ENCODE measurements around the gene TLE1. TPM values are rescaled to one million over a fixed set of nuclear protein-coding genes. Genes with fewer than 3 reads are reported as not detected.

TLE1 gene
- total RNA-seq, 1 experiment from 2014 or later, result 7.3 TPM

DNA sequence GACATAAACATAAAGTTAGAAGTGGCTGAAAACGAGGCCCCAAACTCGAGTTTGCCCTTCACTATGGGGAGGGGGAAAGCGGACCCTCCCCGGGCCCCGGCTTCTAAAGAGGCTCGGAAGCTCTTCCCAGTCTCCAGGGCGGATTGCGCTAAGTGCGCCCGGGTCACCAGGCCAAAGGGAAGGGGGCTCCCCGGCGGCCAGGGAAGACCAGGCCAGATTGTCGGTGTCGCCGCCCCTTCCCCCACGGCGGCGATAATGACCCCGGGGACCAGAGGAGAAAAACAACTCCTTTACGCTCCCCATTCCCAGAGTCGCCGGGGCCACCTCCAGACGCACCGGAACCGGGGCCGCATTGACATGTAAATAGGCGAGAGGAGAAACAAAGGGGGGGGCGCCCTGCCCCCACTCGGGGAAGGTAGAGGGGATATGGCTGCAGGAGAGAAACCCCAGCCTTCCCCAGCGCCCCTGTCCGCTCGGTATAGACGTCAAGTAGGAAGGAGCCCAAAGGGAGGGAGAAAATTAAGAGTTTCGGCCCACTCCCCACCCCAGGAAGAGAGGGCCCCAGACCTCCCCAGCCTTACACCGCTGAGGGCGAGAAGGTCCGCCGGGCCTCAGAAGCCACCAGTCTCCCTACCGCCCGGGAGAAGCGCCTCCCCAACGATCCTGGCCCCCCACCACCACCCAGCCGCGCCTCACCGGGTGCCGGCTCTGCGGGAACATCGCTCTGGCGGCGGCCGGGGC, 1.7 kb downstream of the TLE1 start:
- no peak for DNase-seq (ENCODE audit: extremely low read depth, low read depth)

- peak; percentile 68 for DNase-seq (ENCODE audit: extremely low read depth, low read depth)
Observed at GRCh38 chr9:81686614-81687520, 2.5 kb downstream of the TLE1 start.

DNA sequence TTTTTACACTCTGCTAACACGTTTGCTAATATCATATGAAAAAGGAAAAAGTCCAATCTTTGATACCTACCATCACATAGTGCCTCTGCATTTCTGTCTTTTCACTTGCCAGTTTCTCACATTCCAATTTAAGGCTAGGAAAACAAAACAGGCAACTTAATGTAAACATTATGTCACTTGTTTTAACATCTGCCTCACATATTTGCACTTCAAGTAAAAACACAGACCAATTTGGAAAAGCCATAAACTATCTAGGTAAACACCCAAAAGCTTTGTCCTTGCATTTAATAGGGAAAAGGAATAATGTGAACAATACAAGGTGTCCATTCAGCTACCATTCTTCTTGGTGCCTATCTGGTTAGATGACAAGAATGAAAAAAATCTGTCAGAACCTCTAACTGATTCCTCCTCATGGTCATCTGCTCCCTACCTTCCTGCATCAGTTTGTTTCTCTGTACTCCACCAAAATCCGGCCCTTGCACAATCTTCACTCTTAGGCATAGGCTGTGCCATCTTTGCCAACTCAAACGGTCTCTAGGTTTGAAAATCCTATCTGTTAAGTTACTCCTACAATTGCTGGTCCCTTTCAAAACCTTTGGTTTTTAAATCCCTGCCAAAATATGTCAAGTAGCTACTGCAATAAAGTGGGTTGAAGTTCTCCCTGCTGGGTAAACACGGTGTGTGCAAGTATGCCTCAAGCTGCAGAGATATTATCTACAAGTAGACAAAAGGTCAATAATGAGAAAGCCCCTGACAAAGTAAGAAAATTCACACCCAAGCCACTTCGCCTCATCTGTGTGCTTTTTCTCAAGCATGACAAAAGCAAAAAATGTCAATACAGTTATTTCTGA, 3.4 kb downstream of the TLE1 start:
- DNase-seq (ENCODE audit: extremely low read depth, low read depth), result no peak

DNA sequence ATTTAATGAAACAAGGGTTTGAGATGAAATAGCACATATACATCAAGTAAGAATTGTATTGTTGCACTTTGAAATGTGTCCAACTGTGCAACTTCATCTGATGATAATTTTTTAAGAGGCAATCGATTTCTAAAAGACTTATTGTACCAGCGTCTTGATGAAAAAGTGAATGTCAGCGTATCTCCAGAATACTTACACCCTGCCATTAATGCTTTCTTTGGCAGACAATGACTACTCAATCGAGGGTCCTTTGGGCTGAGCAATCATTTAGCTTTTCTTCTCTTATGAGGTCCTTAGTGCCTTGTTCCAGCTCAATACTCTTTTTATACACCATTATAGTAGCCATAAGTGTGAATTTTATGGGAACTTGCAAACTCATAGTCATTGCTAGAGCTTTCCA, 4.7 kb downstream of the TLE1 start:
- DNase-seq (ENCODE audit: extremely low read depth, low read depth), result no peak

GRCh38 chr9:81683704-81684103, 5.6 kb downstream of the TLE1 start:
- DNase-seq (ENCODE audit: extremely low read depth, low read depth), result no peak

DNA sequence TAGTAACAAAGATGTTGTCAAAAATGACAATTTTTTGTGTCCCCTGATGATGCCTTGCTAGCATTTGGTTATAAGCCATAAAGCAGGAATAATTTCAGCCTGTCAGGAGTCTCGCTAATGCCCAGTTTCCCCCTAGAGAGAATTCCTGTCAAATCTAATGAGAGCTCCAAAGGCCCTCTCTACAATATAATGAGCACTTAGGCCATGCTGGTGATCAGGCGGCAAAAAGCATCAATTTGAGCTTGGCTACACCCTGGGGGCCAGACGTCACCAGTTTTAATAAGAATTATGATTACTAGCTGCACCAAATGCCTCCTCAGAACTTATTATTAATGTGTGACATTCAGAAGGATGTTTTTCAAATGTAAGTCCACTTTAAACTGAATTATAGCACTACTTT, 6.1 kb downstream of the TLE1 start:
- DNase-seq (ENCODE audit: extremely low read depth, low read depth), result no peak

- DNase-seq (ENCODE audit: extremely low read depth, low read depth), result no peak
Observed at GRCh38 chr9:81682797-81683196, 6.5 kb downstream of the TLE1 start.

DNA sequence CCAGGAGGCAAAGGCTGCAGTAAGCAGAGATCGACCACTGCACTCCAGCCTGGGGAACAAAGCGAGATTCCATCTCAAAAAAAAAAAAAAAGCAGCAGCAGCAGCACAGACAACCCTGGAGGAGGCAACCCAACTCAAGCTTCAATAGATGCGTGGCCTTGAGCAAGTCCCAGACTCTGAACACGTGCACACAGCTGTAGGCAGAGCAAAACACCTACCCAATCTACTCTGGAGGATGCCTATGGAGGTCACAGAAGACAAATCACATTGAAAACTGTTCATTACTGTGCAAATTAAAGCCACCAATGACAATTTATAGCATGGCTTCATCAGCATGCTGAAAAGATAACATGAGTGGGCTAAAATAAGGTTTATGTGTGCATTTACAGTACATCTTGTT, 7.2 kb downstream of the TLE1 start:
- no peak for DNase-seq (ENCODE audit: extremely low read depth, low read depth)

GRCh38 chr9:81680506-81680905, 8.8 kb downstream of the TLE1 start:
- DNase-seq (ENCODE audit: extremely low read depth, low read depth), result no peak

- DNase-seq (ENCODE audit: extremely low read depth, low read depth), result no peak
Observed at GRCh38 chr9:81680006-81680405, 9.3 kb downstream of the TLE1 start.

DNA sequence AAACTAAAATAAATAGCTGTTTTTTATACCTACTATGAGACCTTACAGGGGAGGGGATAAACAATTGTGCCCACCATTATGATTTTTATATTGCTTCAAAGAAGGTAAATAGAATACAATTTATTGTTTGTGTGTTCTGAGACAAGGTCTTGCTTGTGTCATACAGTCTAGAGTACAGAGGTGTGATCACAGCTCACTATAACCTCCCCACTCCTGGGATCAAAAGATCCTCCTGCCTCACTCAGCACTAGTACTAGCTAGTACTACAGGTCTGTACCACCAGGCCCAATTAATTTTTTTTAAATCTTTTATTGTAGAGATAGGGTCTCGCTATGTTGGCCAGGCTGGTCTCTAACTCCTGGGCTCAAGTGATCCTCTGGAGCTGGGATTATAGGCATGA, 11.3 kb downstream of the TLE1 start:
- DNase-seq (ENCODE audit: extremely low read depth, low read depth), result no peak

- no peak for DNase-seq (ENCODE audit: extremely low read depth, low read depth)
Observed at GRCh38 chr9:81676395-81676794, 13.0 kb downstream of the TLE1 start.

GRCh38 chr9:81673310-81673709, 16.0 kb downstream of the TLE1 start:
- DNase-seq (ENCODE audit: extremely low read depth, low read depth), result no peak

DNA sequence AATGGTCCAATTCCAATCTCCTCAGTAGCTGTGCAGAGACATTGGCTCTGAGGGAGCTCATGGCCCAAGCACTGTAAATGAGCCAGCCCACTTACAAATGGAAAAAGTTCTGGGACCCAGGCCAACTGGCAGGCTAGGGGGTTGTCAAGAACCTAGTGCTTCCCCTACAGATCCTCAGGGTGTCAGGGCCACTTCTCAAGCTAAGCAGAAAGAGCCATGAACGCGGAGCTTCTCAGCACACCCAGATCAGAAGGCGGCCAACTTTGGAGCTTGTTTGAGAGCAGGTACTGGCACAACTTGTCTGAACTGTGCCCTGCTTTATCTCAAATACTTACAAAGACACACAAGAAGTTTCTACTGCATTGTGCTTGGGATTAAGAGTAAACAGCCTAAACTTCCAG, 17.5 kb downstream of the TLE1 start:
- no peak for DNase-seq (ENCODE audit: extremely low read depth, low read depth)

DNA sequence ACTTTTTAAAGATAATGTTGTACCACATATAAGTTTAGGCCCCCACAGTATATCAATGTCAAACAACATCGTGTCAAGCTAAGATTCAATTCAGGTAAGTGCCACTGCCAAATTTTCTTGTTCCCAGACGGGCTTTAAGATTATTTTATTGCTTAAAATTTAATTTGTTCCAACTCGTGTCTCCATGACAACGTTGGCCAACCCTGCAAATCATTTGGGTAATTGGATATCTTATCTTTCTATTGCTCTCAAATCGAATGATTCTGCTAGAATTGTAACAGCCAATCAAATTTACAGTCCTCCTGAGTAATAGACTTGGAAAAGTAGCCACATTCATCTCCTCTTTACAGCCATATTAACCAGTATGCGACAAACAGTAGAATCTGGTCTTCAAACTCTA, 19.5 kb downstream of the TLE1 start:
- DNase-seq (ENCODE audit: extremely low read depth, low read depth), result no peak

DNA sequence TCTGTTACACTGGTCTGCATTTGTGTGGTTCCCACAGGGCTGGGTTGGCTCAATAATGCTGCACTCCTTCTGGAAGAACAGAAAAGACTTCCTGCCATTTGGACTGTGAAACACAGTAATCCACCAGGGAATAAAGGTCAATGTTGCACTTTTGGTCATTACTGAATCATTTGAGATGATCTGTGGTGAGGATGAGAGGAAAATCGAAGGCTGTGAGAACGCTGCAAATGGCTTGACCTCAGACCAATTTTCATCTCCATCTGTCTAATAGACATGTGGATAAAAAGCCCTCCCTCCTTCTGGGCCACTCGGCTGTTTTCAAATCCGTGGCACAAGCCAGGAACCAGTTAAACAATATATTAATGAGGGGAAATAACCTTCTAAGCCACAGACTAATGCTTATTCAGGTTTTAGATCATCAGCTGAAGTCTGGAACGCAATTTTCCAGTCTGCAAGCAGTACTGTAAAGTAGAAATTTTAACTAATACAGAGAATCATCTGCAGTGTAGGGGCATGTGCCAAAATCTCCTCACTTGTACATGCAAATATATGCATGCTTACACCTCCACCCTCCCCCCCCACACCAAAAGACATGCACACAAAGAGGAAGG, 20.2 kb downstream of the TLE1 start:
- no peak for DNase-seq (ENCODE audit: extremely low read depth, low read depth)

- no peak for DNase-seq (ENCODE audit: extremely low read depth, low read depth)
Observed at GRCh38 chr9:81666123-81666522, 23.2 kb downstream of the TLE1 start.

GRCh38 chr9:81665322-81665871, 23.9 kb downstream of the TLE1 start:
- DNase-seq (ENCODE audit: extremely low read depth, low read depth), result no peak

GRCh38 chr9:81664638-81665222, 24.6 kb downstream of the TLE1 start:
- DNase-seq (ENCODE audit: extremely low read depth, low read depth), result no peak

- no peak for DNase-seq (ENCODE audit: extremely low read depth, low read depth)
Observed at GRCh38 chr9:81661339-81661738, 28.0 kb downstream of the TLE1 start.
